Activated naive CD4-positive, alpha-beta T cell (primary cell): ENCODE results near the gene CYP2F1.
"Not testable (repeated sequence)": the region's sequence is repeated elsewhere in the genome, so short reads cannot be mapped to it uniquely, and the experiment has no call there.

Source experiments
- DNase-seq, 4 experiments: peaks; one replicate each; lab custom pipeline; 2025; lab: John Stamatoyannopoulos, UW

Gene CYP2F1

GRCh38 chr19:41127362-41127761, 13.1 kb downstream of the CYP2F1 start:
- DNase-seq: not testable (repeated sequence)

DNA sequence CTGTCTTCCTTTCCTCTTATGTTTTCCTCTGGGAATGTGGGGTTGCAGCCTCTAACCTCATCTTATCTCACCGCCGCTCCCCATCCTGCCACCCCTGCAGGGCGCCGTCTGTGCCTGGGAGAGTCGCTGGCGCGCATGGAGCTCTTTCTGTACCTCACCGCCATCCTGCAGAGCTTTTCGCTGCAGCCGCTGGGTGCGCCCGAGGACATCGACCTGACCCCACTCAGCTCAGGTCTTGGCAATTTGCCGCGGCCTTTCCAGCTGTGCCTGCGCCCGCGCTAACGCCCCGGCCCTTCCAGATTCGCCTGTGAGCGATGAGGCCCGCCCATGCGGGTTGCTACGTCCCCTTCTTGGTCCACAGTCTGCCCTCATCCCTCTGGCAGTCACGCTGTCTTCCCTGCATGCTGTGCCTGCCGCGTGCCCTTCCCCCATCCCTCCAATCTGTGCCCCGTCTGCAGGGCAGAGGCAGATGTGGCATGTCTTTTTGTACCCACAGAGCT, 13.6 kb downstream of the CYP2F1 start:
- peak; percentile 47 to 74 (median 60) for DNase-seq

DNA sequence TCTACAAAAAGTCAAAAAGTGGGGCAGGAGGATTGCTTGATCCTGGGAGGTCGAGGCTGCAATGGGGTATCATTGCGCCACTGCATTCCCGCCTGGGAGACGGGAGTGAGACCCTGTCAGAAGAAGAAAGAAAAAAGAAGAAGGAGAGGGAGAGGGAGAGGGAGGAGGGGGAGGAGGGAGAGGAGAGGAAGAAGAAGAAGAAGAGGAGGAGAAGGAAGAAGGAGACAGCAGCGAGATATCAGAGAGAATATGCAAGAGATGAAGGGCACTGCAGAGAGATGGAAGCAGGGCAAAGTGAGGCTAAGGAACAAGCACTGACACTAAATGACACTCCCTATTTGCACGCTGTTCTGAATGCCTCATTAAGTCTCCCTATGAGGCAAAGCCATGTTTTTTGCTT, 14.5 kb downstream of the CYP2F1 start:
- DNase-seq: no peak

GRCh38 chr19:41131186-41131585, 17.0 kb downstream of the CYP2F1 start:
- no peak for DNase-seq

GRCh38 chr19:41133260-41133659, 19.0 kb downstream of the CYP2F1 start:
- no peak for DNase-seq

DNA sequence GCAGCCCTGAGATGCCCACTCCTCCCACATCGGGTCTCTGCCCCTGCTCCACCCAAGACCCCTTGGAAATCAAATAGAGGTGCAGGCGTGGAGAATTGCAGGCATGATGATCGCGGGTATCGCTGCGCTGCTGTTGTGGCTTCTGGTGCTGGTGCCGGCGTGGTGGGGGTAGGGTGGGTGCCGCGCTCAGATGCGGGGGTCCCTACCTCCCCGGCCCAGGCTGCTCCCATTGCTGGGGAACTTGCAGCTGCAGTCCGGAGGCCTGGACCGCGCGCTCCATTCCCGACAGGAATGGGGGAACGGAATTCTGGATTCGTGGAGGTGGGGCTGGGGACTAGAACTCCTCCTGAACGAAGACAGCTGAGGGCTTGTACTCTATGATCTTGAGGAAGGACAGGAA, 20.4 kb downstream of the CYP2F1 start:
- DNase-seq: no peak

GRCh38 chr19:41135390-41136384, 21.5 kb downstream of the CYP2F1 start:
- DNase-seq: not testable (repeated sequence)

- no peak for DNase-seq
These were observed 22.6 kb downstream of the CYP2F1 start for GRCh38 chr19:41136636-41137455.

GRCh38 chr19:41144403-41144802, 30.2 kb downstream of the CYP2F1 start:
- DNase-seq: peak; percentile 58 to 78 (median 74)

DNA sequence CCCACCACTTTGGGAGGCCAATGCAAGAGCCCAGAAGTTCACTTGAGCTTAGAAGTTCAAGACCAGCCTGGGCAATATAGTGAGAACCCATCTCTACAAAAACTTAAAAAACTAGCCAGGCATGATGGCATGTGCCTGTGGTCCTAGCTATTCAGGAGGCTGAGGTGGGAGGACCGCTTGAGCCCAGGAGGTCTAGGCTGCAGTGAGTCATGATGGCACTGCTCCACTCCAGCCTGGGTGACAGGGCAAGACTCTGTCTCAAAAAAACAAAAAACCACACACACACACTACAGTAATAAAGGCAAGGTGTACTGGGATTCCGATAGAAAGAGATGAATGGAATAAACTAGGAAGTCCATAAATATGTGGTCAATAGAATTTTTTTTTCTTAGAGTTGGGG, 35.6 kb downstream of the CYP2F1 start:
- no peak for DNase-seq

DNA sequence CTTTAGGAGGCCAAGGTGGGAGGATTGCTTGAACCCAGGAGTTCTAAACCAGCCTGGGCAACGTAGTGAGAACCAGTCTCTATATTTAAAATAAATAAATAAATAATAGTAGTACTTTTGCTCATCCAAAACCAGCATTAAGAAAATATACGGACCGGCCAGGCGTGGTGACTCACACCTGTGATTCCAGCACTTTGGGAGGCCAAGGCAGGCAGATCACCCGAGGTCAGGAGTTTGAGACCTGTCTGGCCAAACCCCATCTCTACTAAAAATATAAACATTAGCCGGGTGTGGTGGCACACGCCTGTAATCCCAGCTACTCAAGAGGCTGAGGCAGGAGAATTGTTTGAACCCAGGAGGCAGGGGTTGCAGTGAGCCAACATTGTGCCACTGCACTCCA, 36.8 kb downstream of the CYP2F1 start:
- DNase-seq: not testable (repeated sequence)

DNA sequence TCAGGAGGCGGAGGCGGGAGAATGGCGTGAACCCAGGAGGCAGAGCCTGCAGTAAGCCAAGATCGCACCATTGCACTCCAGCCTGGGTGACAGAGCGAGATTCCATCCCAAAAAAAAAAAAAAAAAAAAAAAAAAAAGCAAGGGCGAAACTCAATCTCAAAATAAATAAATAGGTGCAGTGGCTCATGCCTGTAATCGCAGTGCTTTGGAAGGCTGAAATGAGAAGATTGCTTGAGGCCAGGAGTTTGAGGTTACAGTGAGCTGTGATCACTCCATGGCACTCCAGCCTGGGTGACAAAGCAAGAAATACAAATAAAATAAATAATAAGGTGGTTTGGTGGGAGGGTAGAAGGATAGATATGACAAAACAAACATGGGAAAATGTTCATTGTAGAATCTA, 39.8 kb downstream of the CYP2F1 start:
- DNase-seq: no peak

GRCh38 chr19:41156207-41156606, 42.0 kb downstream of the CYP2F1 start:
- DNase-seq: no peak

- DNase-seq: no peak
These were observed 45.6 kb downstream of the CYP2F1 start for GRCh38 chr19:41159881-41160280.

GRCh38 chr19:41161903-41162302, 47.7 kb downstream of the CYP2F1 start:
- no peak for DNase-seq

GRCh38 chr19:41166944-41167804, 52.9 kb downstream of the CYP2F1 start:
- DNase-seq: no peak

- no peak for DNase-seq
These were observed 58.3 kb downstream of the CYP2F1 start for GRCh38 chr19:41172297-41173164.

GRCh38 chr19:41174297-41174928, 60.2 kb downstream of the CYP2F1 start:
- DNase-seq: no peak

- DNase-seq: peak in 2 of 4 experiments; percentile 14 to 31
These were observed 61.9 kb downstream of the CYP2F1 start for GRCh38 chr19:41175801-41176777.
